GM12878 (cell line): ENCODE data around the gene ZNF687. TPM values are rescaled to one million over a fixed set of nuclear protein-coding genes. Genes with fewer than 3 reads are reported as not detected.

ENCODE experiments used
- ATF2 ChIP-seq: IDR thresholded peaks from 2 replicates; pipeline ENCODE4 v1.6.1; 2012; ENCODE audit warnings: low read length, inconsistent platforms
- E2F4 ChIP-seq: IDR thresholded peaks from 2 replicates; pipeline ENCODE4 v1.6.1; 2012; ENCODE audit warnings: low read depth, low read length, improper control_type of control experiment
- ESRRA ChIP-seq: IDR thresholded peaks from 2 replicates; pipeline ENCODE4 v1.6.1; 2012; ENCODE audit warnings: mild to moderate bottlenecking, low read length, improper control_type of control experiment
- IRF4 ChIP-seq: IDR thresholded peaks from 2 replicates; pipeline ENCODE4 v1.6.1; 2011; ENCODE audit warnings: low read depth, low read length
- MAX ChIP-seq: IDR thresholded peaks from 2 replicates; pipeline ENCODE4 v1.6.1; 2012; ENCODE audit warnings: low read depth, low read length, improper control_type of control experiment
- NFIC ChIP-seq: IDR thresholded peaks from 2 replicates; pipeline ENCODE4 v1.6.1; 2012; ENCODE audit warnings: low read depth, mild to moderate bottlenecking, inconsistent platforms, low read length, moderate library complexity
- PML ChIP-seq: IDR thresholded peaks from 2 replicates; pipeline ENCODE4 v1.6.1; 2012; ENCODE audit warnings: low read length, inconsistent platforms
- POLR2A ChIP-seq: IDR thresholded peaks from 2 replicates; pipeline ENCODE4 v1.6.1; 2011; ENCODE audit warnings: low read depth, mild to moderate bottlenecking, low read length
- POLR2AphosphoS5 ChIP-seq: IDR thresholded peaks from 2 replicates; pipeline ENCODE4 v1.6.1; 2011; ENCODE audit warnings: mild to moderate bottlenecking, low read length, inconsistent platforms
- RBBP5 ChIP-seq: fragments of 200-600 bp; sonication (generic); conservative IDR thresholded peaks from 2 replicates; pipeline ENCODE4 v1.6.1; 2016
- REST ChIP-seq: IDR thresholded peaks from 2 replicates; pipeline ENCODE4 v1.6.1; 2012; ENCODE audit warnings: mild to moderate bottlenecking, low read depth, low read length
- ZBTB11 ChIP-seq: fragments of 450-650 bp; formaldehyde crosslinking; IDR thresholded peaks from 2 replicates; pipeline ENCODE4 v1.5.0; 2022; ENCODE audit warnings: mild to moderate bottlenecking, missing genetic modification characterization
- ZNF24 ChIP-seq: fragments of 450-650 bp; IDR thresholded peaks from 2 replicates; pipeline ENCODE4 v1.6.1; 2017; ENCODE audit warnings: antibody characterized with exemption, mild to moderate bottlenecking
- ZNF592 ChIP-seq: fragments of 450-650 bp; IDR thresholded peaks from 2 replicates; pipeline ENCODE4 v1.6.1; 2017; ENCODE audit warnings: mild to moderate bottlenecking, moderate library complexity
- ZNF622 ChIP-seq: fragments of 450-650 bp; IDR thresholded peaks from 2 replicates; pipeline ENCODE4 v1.6.1; 2017; ENCODE audit warnings: mild to moderate bottlenecking, inconsistent platforms
- polyA plus RNA-seq, 11 experiments: library from polyadenylated mRNA; depleted of rRNA in 4 of 11; unstranded in 6 of 11; stranded (reverse) in 5 of 11; fragments of >200 nt; fragmentation: Nextera tagmentation in 4 of 11; fragmentation: Illumina TruSeq in 1 of 11; extraction: Ambion mirVana in 4 of 11; extraction: Trizol in 1 of 11; gene quantifications; 1 replicate in 1 of 11; 2 replicates in 10 of 11; pipeline versions ENCODE4 v1.2.1 to v1.2.3, GENCODE V29; 2011 to 2016; ENCODE audit warnings: inconsistent platforms in 2 of 11, missing spikeins in 2 of 11, low read depth in 1 of 11
- total RNA-seq, 4 experiments: library from RNA; depleted of rRNA in 3 of 4; stranded (reverse); fragments of >200 nt in 3 of 4; fragmentation: Illumina TruSeq in 1 of 4; extraction: Trizol in 1 of 4; gene quantifications; 2 replicates each; pipeline versions ENCODE4 v1.2.1 to v1.2.3, GENCODE V29; 2013 to 2021

The ZNF687 gene
- total and polyA plus RNA-seq, 10 of the 15 experiments (the other 5 are each of a cell fraction or from before 2014, with no cell fraction given), result 0.08 to 30.9 (median 9.9) TPM

GRCh38 chr1:151281969-151282882, at the start of gene ZNF687 (continued):
- TF ChIP-seq NFIC (no peak), ZNF592 (no peak), ZNF622 (no peak), POLR2AphosphoS5 (0 out of 2 replicates have a peak, but pooled peaks have one; percentile 47), REST (no peak), ESRRA (no peak), IRF4 (0 out of 2 replicates have a peak, but pooled peaks have one; percentile 21), ATF2 (no peak), ZBTB11 (CRISPR knock-in tag) (no peak), E2F4 (no peak), RBBP5 (no peak), PML (peak; percentile 12; the same call in 1 of the 2 replicates), POLR2A (peak; percentile 84), ZNF24 (no peak), MAX (no peak)
